OCI-LY3 (cell line): ENCODE measurements around the gene ACVR1.

Experiments
- H2AFZ ChIP-seq: fragments of 200-600, 300-600 bp; shearing (Covaris generic); 2 replicates; pipeline ENCODE4 v1.6.0; 2014; ENCODE audit warnings: antibody characterized with exemption, low read depth, low read length
- H3K27ac ChIP-seq: fragments of 200-600, 300-600 bp; sonication (generic); 2 replicates; pipeline ENCODE4 v1.5.1; 2014; ENCODE audit warnings: mild to moderate bottlenecking, low read length, moderate library complexity, mixed read lengths
- H3K27me3 ChIP-seq: fragments of 200-600, 300-600 bp; sonication (generic); 2 replicates; pipeline ENCODE4 v1.6.1; 2014; ENCODE audit warnings: low read depth, low read length, mixed read lengths
- H3K36me3 ChIP-seq: fragments of 200-600, 300-600 bp; sonication (generic); replicated peaks from 2 replicates; pipeline ENCODE3; 2014; ENCODE audit warnings: low read depth, low read length, mixed read lengths
- H3K4me1 ChIP-seq: fragments of 300-600, 200-600 bp; sonication (generic); 2 replicates; pipeline ENCODE4 v1.6.1; 2014; ENCODE audit warnings: low read length, mixed read lengths
- H3K4me2 ChIP-seq: fragments of 200-600, 300-600 bp; sonication (generic); 2 replicates; pipeline ENCODE4 v1.6.1; 2014; ENCODE audit warnings: low read length, mixed read lengths
- H3K4me3 ChIP-seq: fragments of 300-600, 200-600 bp; sonication (generic); 2 replicates; pipeline ENCODE4 v1.5.1; 2014; ENCODE audit warnings: antibody characterized with exemption, mild to moderate bottlenecking, low read length, moderate library complexity
- H3K79me2 ChIP-seq: fragments of 300-600, 200-600 bp; shearing (Covaris generic); 2 replicates; pipeline ENCODE4 v1.6.1; 2014; ENCODE audit warnings: mild to moderate bottlenecking, low read length, mixed read lengths
- H3K9ac ChIP-seq: fragments of 300-600, 200-600 bp; shearing (Covaris generic); 2 replicates; pipeline ENCODE4 v1.6.0; 2014; ENCODE audit warnings: mild to moderate bottlenecking, low read length, moderate library complexity
- H3K9me3 ChIP-seq: fragments of 200-600, 300-600 bp; shearing (Covaris generic); 2 replicates; pipeline ENCODE4 v1.6.1; 2014; ENCODE audit warnings: low read length, mixed read lengths; ENCODE audit not compliant: insufficient read depth
- H4K20me1 ChIP-seq: fragments of 200-600, 300-600 bp; sonication (generic); 2 replicates; pipeline ENCODE4 v1.6.1; 2016; ENCODE audit warnings: low read length, mixed read lengths; ENCODE audit not compliant: insufficient read depth
- CTCF ChIP-seq: fragments of 200-600, 300-600 bp; sonication (generic); IDR thresholded peaks from 2 replicates; pipeline ENCODE4 v1.5.1; 2014; ENCODE audit warnings: antibody characterized with exemption, low read length, low read depth
- EZH2phosphoT487 ChIP-seq: fragments of 200-600 bp; shearing (Covaris generic); IDR thresholded peaks from 2 replicates; pipeline ENCODE4 v1.6.1; 2018; ENCODE audit warnings: antibody characterized with exemption, mixed run types, low read depth

Gene ACVR1

GRCh38 chr2:157849591-157849990, 26.5 kb downstream of the ACVR1 start:
- H3K27me3 ChIP-seq, result no peaks in the 10 kb centered on the region
- H2AFZ ChIP-seq, result no peak overlapping the region
- no peak for TF ChIP-seq EZH2phosphoT487
- TF ChIP-seq CTCF, result no peak
- no peak overlapping the region for H3K9ac ChIP-seq
- no peak overlapping the region for H3K4me3 ChIP-seq
- no peaks in the 10 kb centered on the region for H3K36me3 ChIP-seq
- H3K9me3 ChIP-seq, result no peaks in the 10 kb centered on the region
- no peaks in the 10 kb centered on the region for H3K79me2 ChIP-seq
- no peaks in the 10 kb centered on the region for H4K20me1 ChIP-seq
- no peak overlapping the region for H3K4me2 ChIP-seq
- no peak overlapping the region for H3K27ac ChIP-seq
- H3K4me1 ChIP-seq, result no peaks in the 10 kb centered on the region

- Histone ChIP-seq H3K36me3 (no peaks in the 10 kb centered on the region), H3K4me2 (no peak overlapping the region), H3K9ac (no peak overlapping the region), H3K79me2 (no peaks in the 10 kb centered on the region), H2AFZ (no peak overlapping the region), H3K9me3 (no peaks in the 10 kb centered on the region), H3K27me3 (no peaks in the 10 kb centered on the region), H3K4me3 (no peak overlapping the region), H3K4me1 (no peaks in the 10 kb centered on the region), H3K27ac (no peak overlapping the region), H4K20me1 (no peaks in the 10 kb centered on the region)
- TF ChIP-seq CTCF, result no peak
- no peak for TF ChIP-seq EZH2phosphoT487
Observed at GRCh38 chr2:157848213-157848612, 27.9 kb downstream of the ACVR1 start.

GRCh38 chr2:157845081-157845480, 31.0 kb downstream of the ACVR1 start:
- no peaks in the 10 kb centered on the region for H3K36me3 ChIP-seq
- H3K27ac ChIP-seq, result no peak overlapping the region
- TF ChIP-seq CTCF (no peak), EZH2phosphoT487 (no peak)
- H3K27me3 ChIP-seq, result no peaks in the 10 kb centered on the region
- no peak overlapping the region for H3K4me3 ChIP-seq
- H4K20me1 ChIP-seq, result no peaks in the 10 kb centered on the region
- H3K9me3 ChIP-seq, result no peaks in the 10 kb centered on the region
- no peaks in the 10 kb centered on the region for H3K79me2 ChIP-seq
- H3K4me2 ChIP-seq, result no peak overlapping the region
- no peak overlapping the region for H3K9ac ChIP-seq
- H2AFZ ChIP-seq, result no peak overlapping the region
- 0 out of 2 replicates have a peak, but pooled peaks cover 3% of the 10 kb centered on the region for H3K4me1 ChIP-seq

GRCh38 chr2:157843935-157844334, 32.2 kb downstream of the ACVR1 start:
- H4K20me1 ChIP-seq, result no peaks in the 10 kb centered on the region
- H3K27ac ChIP-seq, result no peak overlapping the region
- TF ChIP-seq EZH2phosphoT487 (no peak), CTCF (no peak)
- no peaks in the 10 kb centered on the region for H3K36me3 ChIP-seq
- 0 out of 2 replicates have a peak, but pooled peaks cover 3% of the 10 kb centered on the region for H3K4me1 ChIP-seq
- no peak overlapping the region for H3K4me3 ChIP-seq
- H3K79me2 ChIP-seq, result no peaks in the 10 kb centered on the region
- no peak overlapping the region for H3K9ac ChIP-seq
- H3K4me2 ChIP-seq, result no peak overlapping the region
- H3K27me3 ChIP-seq, result no peaks in the 10 kb centered on the region
- no peak overlapping the region for H2AFZ ChIP-seq
- H3K9me3 ChIP-seq, result no peaks in the 10 kb centered on the region
